NCI-H345 (cell line): ENCODE results near the gene BRD4.
A peak's percentile ranks its signal among the peaks of the same experiment; 100 is the strongest.

Experiments used
- DNase-seq: peaks from one replicate; lab custom pipeline; 2025; lab: John Stamatoyannopoulos, UW

The BRD4 gene

DNA sequence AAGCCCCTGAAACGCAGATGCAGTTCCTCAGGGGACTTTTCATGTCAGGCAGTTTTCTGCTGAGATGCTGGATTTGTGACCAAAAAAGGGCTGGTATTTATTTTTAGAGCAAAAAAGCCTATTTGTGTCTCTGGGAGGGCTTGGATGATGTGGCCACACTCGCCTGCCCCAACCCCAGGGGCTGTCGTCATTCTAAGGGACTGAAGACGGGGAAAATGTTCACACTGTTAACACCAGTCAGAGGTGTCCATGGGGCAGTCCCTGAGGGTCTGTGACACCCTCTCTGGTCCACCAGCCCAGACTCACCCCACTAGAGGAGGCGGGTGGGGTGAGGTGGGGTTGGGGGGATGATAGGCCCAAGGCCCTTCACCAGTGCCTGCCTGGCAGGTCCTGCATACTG is 84.2 kb downstream of the BRD4 start:
- DNase-seq: no peak

DNA sequence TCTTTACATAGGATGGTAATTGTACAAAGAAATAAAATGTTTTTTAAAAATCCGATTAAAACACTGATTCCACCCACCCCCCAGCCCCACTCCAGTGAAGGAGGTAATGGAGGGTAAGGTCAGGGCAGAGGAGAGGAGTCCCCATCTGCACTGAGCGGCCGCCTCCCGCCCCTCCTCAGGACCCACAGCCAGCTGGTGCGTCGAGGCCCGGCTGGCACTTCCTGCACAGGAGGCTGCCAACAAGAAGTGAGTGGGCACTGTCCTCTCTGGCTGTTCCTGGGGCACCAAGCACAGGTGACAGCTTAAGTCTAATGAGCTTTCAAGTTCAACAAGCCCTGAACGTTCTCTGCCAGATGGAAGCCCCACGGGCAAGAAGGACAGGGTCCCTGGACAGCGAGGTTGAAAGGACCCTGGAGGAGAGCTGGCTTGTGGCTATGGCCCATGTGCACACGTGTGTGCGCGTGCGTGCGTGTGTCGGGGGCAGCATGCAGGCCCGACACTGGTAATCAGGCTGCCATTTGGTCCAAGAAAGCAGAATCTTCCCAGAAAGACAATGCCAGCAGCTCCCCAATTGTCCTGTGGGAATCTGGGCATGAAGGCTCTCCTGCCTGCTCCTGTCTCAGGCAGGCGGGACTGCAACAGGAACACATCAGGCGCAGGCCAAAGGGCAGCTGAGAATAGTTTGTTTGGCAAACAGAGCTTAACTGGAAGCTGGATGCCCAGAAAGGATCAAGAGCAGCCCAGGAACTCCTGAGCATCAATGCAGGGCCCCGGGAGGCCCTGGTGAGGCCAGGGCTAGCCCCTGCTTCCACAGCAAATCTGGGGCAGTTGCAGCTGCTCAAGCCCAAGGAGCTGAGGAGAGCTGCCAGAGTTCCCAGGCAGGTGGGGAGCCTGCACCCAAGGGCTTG is 85.0 kb downstream of the BRD4 start:
- DNase-seq: no peak

GRCh38 chr19:15246198-15246481 is 86.2 kb downstream of the BRD4 start:
- no peak for DNase-seq

GRCh38 chr19:15245370-15246197 is 86.8 kb downstream of the BRD4 start:
- DNase-seq: no peak

GRCh38 chr19:15244808-15245207 is 87.5 kb downstream of the BRD4 start:
- DNase-seq: no peak

GRCh38 chr19:15244106-15244803 is 88.1 kb downstream of the BRD4 start:
- no peak for DNase-seq

GRCh38 chr19:15243236-15243957 is 88.9 kb downstream of the BRD4 start:
- no peak for DNase-seq

DNA sequence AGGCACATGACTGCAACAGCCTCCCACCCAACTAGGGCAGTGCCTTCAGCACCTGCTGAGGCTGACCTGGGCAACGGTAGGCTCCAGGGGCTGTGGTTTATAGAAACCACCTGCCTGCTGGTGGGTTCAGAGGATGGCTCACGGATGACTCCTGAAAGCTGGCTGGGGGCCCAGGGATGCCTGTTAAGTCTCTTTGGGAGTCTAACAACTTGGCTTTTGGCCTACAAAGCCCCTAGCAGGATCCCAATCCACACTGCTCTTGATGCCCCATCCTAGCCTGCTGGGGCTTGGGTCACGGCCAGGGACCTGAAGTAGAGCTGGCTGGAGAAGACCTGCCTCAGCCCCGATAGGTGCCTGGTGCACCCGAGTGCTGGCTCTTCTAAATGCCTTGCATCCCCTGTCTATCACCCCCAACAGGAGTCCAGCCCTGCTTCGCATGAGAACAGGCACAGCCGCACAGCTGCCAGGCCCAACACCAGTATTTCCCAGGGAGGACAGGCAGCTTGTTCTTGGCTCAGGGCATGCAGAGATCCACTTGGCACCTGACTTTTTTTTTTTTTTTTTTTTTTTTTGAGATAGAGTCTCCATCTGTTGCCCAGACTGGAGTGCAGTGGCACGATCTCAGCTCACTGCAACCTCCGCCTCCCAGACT is 91.0 kb downstream of the BRD4 start:
- no peak for DNase-seq

GRCh38 chr19:15240515-15240914 is 91.8 kb downstream of the BRD4 start:
- DNase-seq: no peak

- no peak for DNase-seq
Observed at GRCh38 chr19:15239337-15239949, 92.9 kb downstream of the BRD4 start.

DNA sequence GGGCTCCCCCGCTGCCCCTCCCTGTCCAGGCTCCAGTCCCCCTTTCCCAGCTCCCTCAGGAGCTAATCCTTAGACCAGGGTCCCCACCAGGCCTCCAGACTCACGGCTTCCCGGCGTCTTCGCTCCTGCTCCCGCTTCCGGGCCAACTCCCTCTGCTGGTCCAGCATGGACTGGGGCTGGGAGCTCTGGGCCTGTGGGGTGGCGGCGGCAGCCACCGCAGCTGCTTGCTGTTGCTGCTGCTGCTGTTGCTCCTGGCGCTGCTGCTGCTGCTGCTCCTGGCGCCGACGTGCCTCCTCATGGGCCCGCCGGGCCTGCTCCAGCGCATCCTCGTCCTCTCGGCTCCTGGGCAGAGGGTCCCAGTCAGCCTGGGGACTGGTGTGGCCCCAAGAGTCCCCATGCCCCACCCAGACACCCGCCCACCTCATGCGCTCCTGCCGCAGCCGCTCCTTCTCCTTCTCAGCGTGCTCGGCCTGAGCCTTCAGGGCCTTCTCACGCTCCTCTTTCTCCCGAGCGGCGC is 93.6 kb downstream of the BRD4 start:
- DNase-seq: no peak

GRCh38 chr19:15237759-15238638 is 94.3 kb downstream of the BRD4 start:
- no peak for DNase-seq

- DNase-seq: no peak
Observed at GRCh38 chr19:15236886-15237285, 95.5 kb downstream of the BRD4 start.

DNA sequence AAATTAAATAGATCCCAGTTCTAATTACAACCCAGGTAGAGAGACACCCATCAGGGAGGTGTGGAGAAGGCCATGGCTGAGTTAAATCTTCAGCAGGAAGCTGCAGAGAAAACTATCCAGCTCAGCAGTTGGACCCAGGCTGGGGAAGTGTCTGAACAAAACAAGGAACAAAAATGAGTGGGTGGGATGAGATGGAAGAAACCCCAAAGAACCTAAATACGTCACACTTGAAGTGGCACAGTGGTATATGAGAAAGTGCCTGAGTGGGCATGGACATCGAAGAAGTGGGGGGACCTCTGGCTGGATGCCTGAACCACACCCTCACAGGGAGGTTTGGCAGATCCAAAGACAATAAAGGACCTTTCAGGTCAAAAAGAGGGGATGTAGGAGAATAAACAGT is 96.6 kb downstream of the BRD4 start:
- DNase-seq: no peak

DNA sequence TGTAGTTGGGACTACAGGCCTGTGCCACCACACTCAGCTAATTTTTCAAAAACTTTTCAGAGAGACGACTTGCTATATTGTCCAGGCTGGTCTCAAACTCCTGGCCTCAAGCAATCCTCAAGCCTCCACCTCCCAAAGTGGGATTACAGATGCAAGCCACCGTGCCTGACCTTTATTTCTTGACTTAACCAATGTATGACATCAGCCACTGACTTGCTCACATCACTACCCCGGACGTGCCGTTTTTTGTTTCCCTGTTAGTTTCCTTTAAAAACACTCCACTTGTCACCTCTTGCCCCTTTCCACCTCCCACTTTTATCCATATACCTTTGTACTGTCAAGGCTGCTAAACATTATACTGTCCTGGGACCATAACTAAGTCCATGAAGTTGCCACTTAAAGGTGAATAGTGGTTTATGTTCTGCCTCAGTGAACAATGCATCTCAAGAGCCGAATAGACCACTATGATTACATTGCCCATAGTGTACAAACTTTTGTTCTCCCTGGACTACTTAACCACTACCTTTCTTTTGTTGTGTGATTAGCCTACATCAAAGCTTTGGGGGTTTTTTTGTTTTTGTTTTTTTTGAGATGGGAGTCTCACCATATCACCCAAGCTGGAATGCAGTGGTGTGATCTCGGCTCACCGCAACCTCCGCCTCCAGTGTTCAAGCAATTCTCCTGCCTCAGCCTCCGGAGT is 97.8 kb downstream of the BRD4 start:
- no peak for DNase-seq

- DNase-seq: no peak
Observed at GRCh38 chr19:15231271-15231670, 101.1 kb downstream of the BRD4 start.

DNA sequence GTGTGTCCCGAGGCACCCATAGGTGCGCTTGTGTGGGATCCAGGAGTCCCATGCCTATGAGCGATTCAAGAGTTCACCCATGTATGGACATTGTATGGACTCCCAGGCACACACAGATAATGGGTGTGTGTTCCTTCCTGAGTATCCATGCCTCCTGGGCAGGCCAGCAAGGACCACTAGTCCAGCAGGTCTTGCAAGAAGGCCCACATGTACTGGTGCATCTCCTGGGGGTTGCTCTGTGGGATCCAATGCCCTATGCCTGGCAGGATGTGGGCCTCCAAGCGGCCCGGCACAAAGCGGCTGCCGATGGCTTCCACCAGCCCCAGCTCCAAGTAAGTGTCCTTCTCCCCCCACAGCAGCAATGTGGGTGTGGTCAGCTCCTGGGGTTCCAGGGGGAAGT is 105.1 kb downstream of the BRD4 start:
- no peak for DNase-seq

- DNase-seq: no peak
Observed at GRCh38 chr19:15225760-15226159, 106.6 kb downstream of the BRD4 start.

DNA sequence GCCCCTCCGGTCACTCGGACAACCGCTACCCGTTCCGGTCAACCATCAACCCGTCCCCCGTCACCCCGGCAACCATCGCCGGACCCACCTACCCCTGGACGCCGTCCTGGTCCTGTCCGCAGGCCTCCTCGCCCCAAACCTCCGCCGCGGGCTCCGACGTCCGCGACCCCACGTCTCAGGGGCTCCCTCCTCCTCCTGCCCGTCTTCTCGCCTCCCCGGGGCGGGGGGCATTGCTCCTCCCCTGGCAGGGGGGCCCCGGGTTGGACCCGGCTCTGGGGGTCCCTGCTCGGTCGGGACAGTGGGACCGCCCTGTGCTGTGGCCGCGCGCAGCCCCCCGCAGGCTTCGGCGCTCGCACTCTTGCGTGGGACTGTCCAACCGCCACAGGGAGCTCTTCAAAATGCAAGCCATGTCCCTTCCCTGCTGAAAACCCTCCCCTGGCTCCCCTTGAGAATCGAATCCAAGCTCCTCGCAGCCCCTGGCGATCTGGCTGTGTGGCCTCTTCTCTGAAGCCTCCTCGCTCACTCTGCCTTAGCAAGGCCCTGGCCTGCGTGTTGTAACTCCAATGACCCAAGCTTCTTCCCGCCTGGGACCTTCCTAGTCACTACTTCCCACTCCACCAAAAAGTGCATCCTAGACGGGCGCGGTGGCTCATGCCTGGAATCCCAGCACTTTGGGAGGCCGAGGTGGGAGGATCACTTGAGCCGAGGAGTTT is 108.5 kb downstream of the BRD4 start:
- DNase-seq: peak; percentile 32
